OCI-LY1 (cell line): ENCODE data around the gene MAD1L1.
"Not testable (repeated sequence)": the region's sequence is repeated elsewhere in the genome, so short reads cannot be mapped to it uniquely, and the experiment has no call there.

Experiments
- H2AFZ ChIP-seq: fragments of 200-600 bp; sonication (generic), shearing (Covaris generic); 2 replicates; pipeline ENCODE4 v1.6.0; 2014; ENCODE audit warnings: antibody characterized with exemption, mild to moderate bottlenecking, low read length
- H3F3A ChIP-seq: fragments of 200-600 bp; sonication (generic), shearing (Covaris generic); 2 replicates; pipeline ENCODE4 v1.6.0; 2014; ENCODE audit warnings: mild to moderate bottlenecking, antibody characterized with exemption, low read length, moderate library complexity; ENCODE audit not compliant: insufficient read depth
- H3K27ac ChIP-seq: fragments of 200-600 bp; sonication (generic); 2 replicates; pipeline ENCODE4 v1.5.1; 2014; ENCODE audit warnings: low read length, mixed run types, mild to moderate bottlenecking, low read depth; ENCODE audit not compliant: poor library complexity, severe bottlenecking
- H3K27me3 ChIP-seq: fragments of 200-600 bp; sonication (generic); 2 replicates; pipeline ENCODE4 v1.6.0; 2014; ENCODE audit warnings: antibody characterized with exemption, mild to moderate bottlenecking, low read length, moderate library complexity; ENCODE audit not compliant: insufficient read depth
- H3K36me3 ChIP-seq: fragments of 200-600 bp; sonication (generic); 2 replicates; pipeline ENCODE4 v1.6.1; 2014; ENCODE audit warnings: mild to moderate bottlenecking, antibody characterized with exemption, low read length, moderate library complexity, mixed read lengths; ENCODE audit not compliant: insufficient read depth
- H3K4me1 ChIP-seq: fragments of 200-600 bp; sonication (generic); 2 replicates; pipeline ENCODE4 v1.5.1; 2014; ENCODE audit warnings: mild to moderate bottlenecking, low read length, moderate library complexity; ENCODE audit not compliant: insufficient read depth, severe bottlenecking
- H3K4me2 ChIP-seq: fragments of 200-600 bp; sonication (generic), shearing (Covaris generic); 2 replicates; pipeline ENCODE4 v1.6.1; 2014; ENCODE audit warnings: low read length
- H3K4me3 ChIP-seq: fragments of 200-600 bp; sonication (generic); 2 replicates; pipeline ENCODE4 v1.5.1; 2014; ENCODE audit warnings: low read length, low read depth, mild to moderate bottlenecking, mixed read lengths; ENCODE audit not compliant: poor library complexity, severe bottlenecking
- H3K79me2 ChIP-seq: fragments of 200-600 bp; shearing (Covaris generic); 2 replicates; pipeline ENCODE4 v1.6.1; 2016; ENCODE audit warnings: mixed run types, low read length, mixed read lengths; ENCODE audit not compliant: insufficient read depth
- H3K9ac ChIP-seq: fragments of 200-600 bp; sonication (generic), shearing (Covaris generic); 2 replicates; pipeline ENCODE4 v1.6.1; 2014; ENCODE audit warnings: mild to moderate bottlenecking, low read length, mixed read lengths
- H3K9me2 ChIP-seq: fragments of 200-600 bp; sonication (generic), shearing (Covaris generic); 2 replicates; pipeline ENCODE4 v1.6.1; 2014; ENCODE audit warnings: low read depth, mild to moderate bottlenecking, low read length, mixed read lengths
- H3K9me3 ChIP-seq: fragments of 200-600 bp; shearing (Covaris generic); 2 replicates; pipeline ENCODE4 v1.6.1; 2014; ENCODE audit warnings: low read length, mixed read lengths
- H4K20me1 ChIP-seq: fragments of 200-600 bp; sonication (generic), shearing (Covaris generic); 2 replicates; pipeline ENCODE4 v1.6.0; 2016; ENCODE audit warnings: mild to moderate bottlenecking, low read length; ENCODE audit not compliant: insufficient read depth
- EZH2 ChIP-seq: fragments of 200-600 bp; sonication (generic), shearing (Covaris generic); IDR thresholded peaks from 2 replicates; pipeline ENCODE4 v1.8.0; 2017; ENCODE audit warnings: borderline replicate concordance, mixed run types, mild to moderate bottlenecking, antibody characterized with exemption, low read length, moderate library complexity, mixed read lengths
- TF ChIP-seq, protein P1 (sequence below): fragments of 200-600 bp; sonication (generic), shearing (Covaris generic); IDR thresholded peaks from 2 replicates; pipeline ENCODE4 v1.5.1; 2017; ENCODE audit warnings: mild to moderate bottlenecking, antibody characterized with exemption, low read length, moderate library complexity, mixed read lengths

The MAD1L1 gene

GRCh38 chr7:2270495-2270894 lies 37.8 kb upstream of the MAD1L1 start:
- TF ChIP-seq EZH2: no peak
- TF ChIP-seq, protein P1, sequence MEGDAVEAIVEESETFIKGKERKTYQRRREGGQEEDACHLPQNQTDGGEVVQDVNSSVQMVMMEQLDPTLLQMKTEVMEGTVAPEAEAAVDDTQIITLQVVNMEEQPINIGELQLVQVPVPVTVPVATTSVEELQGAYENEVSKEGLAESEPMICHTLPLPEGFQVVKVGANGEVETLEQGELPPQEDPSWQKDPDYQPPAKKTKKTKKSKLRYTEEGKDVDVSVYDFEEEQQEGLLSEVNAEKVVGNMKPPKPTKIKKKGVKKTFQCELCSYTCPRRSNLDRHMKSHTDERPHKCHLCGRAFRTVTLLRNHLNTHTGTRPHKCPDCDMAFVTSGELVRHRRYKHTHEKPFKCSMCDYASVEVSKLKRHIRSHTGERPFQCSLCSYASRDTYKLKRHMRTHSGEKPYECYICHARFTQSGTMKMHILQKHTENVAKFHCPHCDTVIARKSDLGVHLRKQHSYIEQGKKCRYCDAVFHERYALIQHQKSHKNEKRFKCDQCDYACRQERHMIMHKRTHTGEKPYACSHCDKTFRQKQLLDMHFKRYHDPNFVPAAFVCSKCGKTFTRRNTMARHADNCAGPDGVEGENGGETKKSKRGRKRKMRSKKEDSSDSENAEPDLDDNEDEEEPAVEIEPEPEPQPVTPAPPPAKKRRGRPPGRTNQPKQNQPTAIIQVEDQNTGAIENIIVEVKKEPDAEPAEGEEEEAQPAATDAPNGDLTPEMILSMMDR: no peak
- no peak overlapping the region for H3K4me3 ChIP-seq
- no peaks in the 10 kb centered on the region for H3K4me1 ChIP-seq
- no peak overlapping the region for H3K4me2 ChIP-seq
- no peak overlapping the region for H3K9ac ChIP-seq
- no peaks in the 10 kb centered on the region for H3F3A ChIP-seq
- no peaks in the 10 kb centered on the region for H4K20me1 ChIP-seq
- H3K79me2 ChIP-seq: no peaks in the 10 kb centered on the region
- no peaks in the 10 kb centered on the region for H3K9me3 ChIP-seq
- H3K27me3 ChIP-seq: no peaks in the 10 kb centered on the region
- no peaks in the 10 kb centered on the region for H3K9me2 ChIP-seq
- no peak overlapping the region for H2AFZ ChIP-seq
- peaks cover 6% of the 10 kb centered on the region; the same call in 1 of the 2 replicates for H3K36me3 ChIP-seq
- H3K27ac ChIP-seq: no peak overlapping the region

DNA sequence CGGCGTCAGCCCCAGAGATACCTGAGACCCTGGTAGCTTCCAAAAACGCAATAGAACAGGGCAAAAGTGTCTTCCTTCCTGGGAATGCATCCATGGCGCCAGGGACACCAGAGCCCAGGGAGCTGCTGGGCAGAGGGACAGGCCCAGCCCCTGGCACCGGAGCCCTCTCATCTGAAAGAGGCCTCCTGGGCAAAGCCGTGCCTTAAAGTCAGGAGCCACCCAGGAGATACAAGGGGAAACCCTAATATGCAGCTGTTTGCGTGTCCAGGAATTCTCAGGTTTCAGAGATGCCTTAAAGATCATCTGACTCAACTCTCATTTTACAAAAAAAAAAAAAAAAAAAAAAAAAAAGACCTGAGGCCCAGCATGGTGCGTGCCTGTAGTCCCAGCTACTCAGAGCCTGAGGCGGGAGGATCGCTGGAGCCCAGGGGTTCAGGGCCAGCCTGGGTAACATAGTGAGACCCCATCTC lies 37.3 kb upstream of the MAD1L1 start:
- Histone ChIP-seq H3K36me3 (peaks cover 6% of the 10 kb centered on the region; the same call in 1 of the 2 replicates), H3K4me2 (no peak overlapping the region), H3K4me3 (no peak overlapping the region), H3K9me3 (no peaks in the 10 kb centered on the region), H3F3A (no peaks in the 10 kb centered on the region), H4K20me1 (no peaks in the 10 kb centered on the region), H3K9ac (no peak overlapping the region), H3K27me3 (no peaks in the 10 kb centered on the region), H3K4me1 (no peaks in the 10 kb centered on the region), H2AFZ (no peak overlapping the region), H3K9me2 (no peaks in the 10 kb centered on the region), H3K27ac (no peak overlapping the region), H3K79me2 (no peaks in the 10 kb centered on the region)
- TF ChIP-seq, protein P1: no peak
- TF ChIP-seq EZH2: no peak

- not testable (repeated sequence) for H3K9ac ChIP-seq, H3K79me2 ChIP-seq, H3K4me3 ChIP-seq, H3K4me1 ChIP-seq, H3K27ac ChIP-seq, H3K9me3 ChIP-seq, H3K36me3 ChIP-seq, H2AFZ ChIP-seq, H4K20me1 ChIP-seq, H3K27me3 ChIP-seq, H3F3A ChIP-seq, H3K9me2 ChIP-seq, H3K4me2 ChIP-seq
Measured at GRCh38 chr7:2269089-2269990, 36.6 kb upstream of the MAD1L1 start.
